Measurements from ENCODE around the gene KCNJ10. TPM values are rescaled to one million over a fixed set of nuclear protein-coding genes. Genes with fewer than 3 reads are reported as not detected.

The KCNJ10 gene
- total RNA-seq, 1 experiment from 2014 or later = 0.08 TPM

DNA sequence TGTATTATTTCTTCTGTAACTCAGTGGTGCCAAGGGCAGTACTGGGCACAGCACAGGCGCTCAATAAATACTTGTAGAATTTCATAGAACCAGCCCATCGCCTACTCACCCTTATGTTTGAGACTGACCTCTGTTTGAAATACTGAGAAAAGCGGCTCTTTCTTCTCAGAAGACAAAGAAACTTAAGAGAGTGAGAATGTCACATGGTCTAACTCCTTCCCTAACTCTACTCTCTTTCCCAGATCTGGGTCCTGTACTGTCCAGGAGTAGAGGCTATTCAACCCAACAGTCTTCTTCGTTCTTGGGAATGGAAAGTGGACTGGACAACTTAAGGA lies 24.3 kb upstream of the KCNJ10 start:
- Histone ChIP-seq H3K4me1 (ENCODE audit: control insufficient read depth, insufficient read depth, low read length) (peaks cover 3% of the 10 kb centered on the region; the same call in 1 of the 2 replicates), H3K9me3 (ENCODE audit: control insufficient read depth, insufficient read depth, low read depth, low read length) (no peaks in the 10 kb centered on the region), H3K4me3 (ENCODE audit: low read depth in 2 of 2, low read length in 2 of 2) (no peak overlapping the region), H3K27me3 (ENCODE audit: control insufficient read depth, insufficient read depth, low read length) (no peaks in the 10 kb centered on the region), H3K36me3 (ENCODE audit: control insufficient read depth, insufficient read depth, low read length) (no peaks in the 10 kb centered on the region; the same call in 1 of the 2 replicates), H3K27ac (ENCODE audit: low read length) (no peak overlapping the region)
- intact Hi-C loops (cut with micrococcal nuclease; ENCODE audit: unreplicated experiment) = no loop called here
- ChIA-PET CTCF (interaction anchor here (0.6 kb wide), 1 partner anchor 270 kb away, joined by 4 read pairs; no protein-coding TSS in a partner anchor), POLR2A (no interaction called here)
- BruUV-seq (replicated peaks) = no TSS peak
- in situ Hi-C loops (cut with HindIII; ENCODE audit: low pct_unique_long_range_greater_than_20kb, low sequenced_read_pairs) = no loop called here
- TF ChIP-seq TCF7L2 (IDR thresholded peaks at IDR 0.05; ENCODE audit: low read depth, low read length) (no peak), POLR2AphosphoS5 (IDR thresholded peaks at IDR 0.05; ENCODE audit: low read depth, low read length) (no peak), REST (IDR thresholded peaks at IDR 0.05; ENCODE audit: insufficient read depth in 1 of 2, low read depth in 2 of 2, low read length in 1 of 2) (no peak), SIN3A (IDR thresholded peaks at IDR 0.05; ENCODE audit: borderline replicate concordance, insufficient read depth, low read depth, low read length) (no peak), CTCF (IDR thresholded peaks at IDR 0.05) (no peak)
- no peak for ATAC-seq
- DNase-seq (ENCODE audit: low read depth, low spot score) = no peak

GRCh38 chr1:160093624-160094290 lies 23.8 kb upstream of the KCNJ10 start:
- ATAC-seq (no peak), DNase-seq (ENCODE audit: low read depth, low spot score) (no peak)
- ChIA-PET POLR2A (no interaction called here), CTCF (no interaction called here)
- Histone ChIP-seq H3K9me3 (ENCODE audit: control insufficient read depth, insufficient read depth, low read depth, low read length) (no peaks in the 10 kb centered on the region), H3K4me3 (ENCODE audit: low read depth in 2 of 2, low read length in 2 of 2) (no peak overlapping the region), H3K27me3 (ENCODE audit: control insufficient read depth, insufficient read depth, low read length) (no peaks in the 10 kb centered on the region), H3K36me3 (ENCODE audit: control insufficient read depth, insufficient read depth, low read length) (no peaks in the 10 kb centered on the region; the same call in 1 of the 2 replicates), H3K27ac (ENCODE audit: low read length) (no peak overlapping the region), H3K4me1 (ENCODE audit: control insufficient read depth, insufficient read depth, low read length) (0 out of 2 replicates have a peak, but pooled peaks cover 3% of the 10 kb centered on the region)
- in situ Hi-C loops (cut with HindIII; ENCODE audit: low pct_unique_long_range_greater_than_20kb, low sequenced_read_pairs) = no loop called here
- no TSS peak for BruUV-seq (replicated peaks)
- TF ChIP-seq REST (IDR thresholded peaks at IDR 0.05; ENCODE audit: insufficient read depth in 1 of 2, low read depth in 2 of 2, low read length in 1 of 2) (no peak), CTCF (IDR thresholded peaks at IDR 0.05) (no peak), TCF7L2 (IDR thresholded peaks at IDR 0.05; ENCODE audit: low read depth, low read length) (no peak), SIN3A (IDR thresholded peaks at IDR 0.05; ENCODE audit: borderline replicate concordance, insufficient read depth, low read depth, low read length) (no peak), POLR2AphosphoS5 (IDR thresholded peaks at IDR 0.05; ENCODE audit: low read depth, low read length) (no peak)
- intact Hi-C loops (cut with micrococcal nuclease; ENCODE audit: unreplicated experiment) = no loop called here
